H9 (cell line): Measurements from ENCODE around the gene RNGTT. TPM values are rescaled to one million over a fixed set of nuclear protein-coding genes. Genes with fewer than 3 reads are reported as not detected.

Source experiments
- DNase-seq: peaks from one replicate; pipeline ENCODE4 v3.0.0-alpha.2; 2017
- H2AFZ ChIP-seq: one replicate; pipeline ENCODE4 v1.6.1; 2013; ENCODE audit warnings: mild to moderate bottlenecking, low read length, control low read depth, moderate library complexity
- H2AK5ac ChIP-seq: 2 replicates; pipeline ENCODE4 v1.6.1; 2013; ENCODE audit warnings: low read length, control low read depth, mixed read lengths; ENCODE audit not compliant: insufficient read length
- H2BK120ac ChIP-seq: one replicate; pipeline ENCODE4 v1.6.1; 2013; ENCODE audit warnings: low read depth, mild to moderate bottlenecking, low read length, control low read depth, inconsistent platforms; ENCODE audit not compliant: poor library complexity, severe bottlenecking
- H2BK12ac ChIP-seq: 2 replicates; pipeline ENCODE4 v1.6.1; 2013; ENCODE audit warnings: low read length, control low read depth, mixed read lengths, low read depth; ENCODE audit not compliant: insufficient read length
- H2BK15ac ChIP-seq: 2 replicates; pipeline ENCODE4 v1.6.1; 2013; ENCODE audit warnings: low read depth, low read length, control low read depth
- H2BK20ac ChIP-seq: one replicate; pipeline ENCODE4 v1.6.1; 2013; ENCODE audit warnings: low read depth, mild to moderate bottlenecking, low read length, control low read depth, inconsistent platforms; ENCODE audit not compliant: poor library complexity, severe bottlenecking
- H2BK5ac ChIP-seq: 2 replicates; pipeline ENCODE4 v1.6.1; 2013; ENCODE audit warnings: low read length, control low read depth, mixed read lengths; ENCODE audit not compliant: insufficient read length
- H3K14ac ChIP-seq: 2 replicates; pipeline ENCODE4 v1.6.1; 2013; ENCODE audit warnings: low read length, control low read depth; ENCODE audit not compliant: insufficient read depth
- H3K18ac ChIP-seq: 2 replicates; pipeline ENCODE4 v1.6.1; 2013; ENCODE audit warnings: low read depth, mild to moderate bottlenecking, mixed read lengths, low read length, control low read depth; ENCODE audit not compliant: insufficient read length
- H3K23ac ChIP-seq: 2 replicates; pipeline ENCODE4 v1.6.1; 2013; ENCODE audit warnings: low read length, control low read depth, mixed read lengths, low read depth; ENCODE audit not compliant: insufficient read length
- H3K23me2 ChIP-seq: 2 replicates; pipeline ENCODE4 v1.6.1; 2013; ENCODE audit warnings: low read depth, mild to moderate bottlenecking, mixed read lengths, low read length, control low read depth; ENCODE audit not compliant: insufficient read length, poor library complexity, severe bottlenecking
- H3K27ac ChIP-seq: 2 replicates; pipeline ENCODE4 v1.5.1; 2013; ENCODE audit warnings: low read length, control low read depth, mixed read lengths, low read depth; ENCODE audit not compliant: insufficient read length
- H3K27me3 ChIP-seq: 2 replicates; pipeline ENCODE4 v1.6.1; 2013; ENCODE audit warnings: low read length, control low read depth, inconsistent platforms; ENCODE audit not compliant: insufficient read depth
- H3K4ac ChIP-seq: 2 replicates; pipeline ENCODE4 v1.6.1; 2013; ENCODE audit warnings: low read depth, mild to moderate bottlenecking, control low read depth, inconsistent platforms, low read length, moderate library complexity
- H3K4me1 ChIP-seq: 2 replicates; pipeline ENCODE4 v1.6.1; 2013; ENCODE audit warnings: low read length, control low read depth, inconsistent platforms; ENCODE audit not compliant: insufficient read depth
- H3K4me2 ChIP-seq: 2 replicates; pipeline ENCODE4 v1.6.1; 2013; ENCODE audit warnings: low read length, control low read depth, mixed read lengths; ENCODE audit not compliant: insufficient read length, insufficient read depth
- H3K56ac ChIP-seq: 2 replicates; pipeline ENCODE4 v1.6.1; 2013; ENCODE audit warnings: low read depth, mild to moderate bottlenecking, mixed read lengths, low read length, control low read depth; ENCODE audit not compliant: insufficient read length
- H3K79me1 ChIP-seq: 2 replicates; pipeline ENCODE4 v1.6.1; 2013; ENCODE audit warnings: low read depth, mild to moderate bottlenecking, moderate library complexity, low read length, control low read depth, inconsistent platforms; ENCODE audit not compliant: insufficient read depth, poor library complexity, severe bottlenecking
- H3K79me2 ChIP-seq: 2 replicates; pipeline ENCODE4 v1.6.1; 2013; ENCODE audit warnings: low read length, control low read depth, inconsistent platforms; ENCODE audit not compliant: insufficient read depth
- H3K9ac ChIP-seq: 2 replicates; pipeline ENCODE4 v1.6.1; 2013; ENCODE audit warnings: low read length, control low read depth, mixed read lengths; ENCODE audit not compliant: insufficient read length; ENCODE audit errors: extremely low read depth
- H3K9me3 ChIP-seq: one replicate; pipeline ENCODE4 v1.6.1; 2013; ENCODE audit warnings: low read depth, low read length, inconsistent platforms; ENCODE audit not compliant: control insufficient read depth
- H3T11ph ChIP-seq: one replicate; pipeline ENCODE4 v1.6.1; 2013; ENCODE audit warnings: mild to moderate bottlenecking, low read length, control low read depth, inconsistent platforms
- H4K20me1 ChIP-seq: one replicate; pipeline ENCODE4 v1.6.1; 2013; ENCODE audit not compliant: control insufficient read depth, insufficient read length, insufficient read depth
- H4K5ac ChIP-seq: 2 replicates; pipeline ENCODE4 v1.6.1; 2013; ENCODE audit warnings: low read depth, mild to moderate bottlenecking, mixed read lengths, low read length, control low read depth; ENCODE audit not compliant: insufficient read length
- H4K8ac ChIP-seq: replicated peaks from 2 replicates; pipeline ENCODE4 v1.6.1; 2013; ENCODE audit warnings: low read length, control low read depth, mixed read lengths, low read depth; ENCODE audit not compliant: insufficient read length
- H4K91ac ChIP-seq: 2 replicates; pipeline ENCODE4 v1.6.1; 2013; ENCODE audit warnings: low read depth, mild to moderate bottlenecking, moderate library complexity, mixed read lengths, low read length, control low read depth; ENCODE audit not compliant: insufficient read length
- H3K27ac Mint-ChIP-seq, 3 experiments: 2 replicates in 2 of 3; 3 replicates in 1 of 3; pipeline ENCODE4 v1.8.0; 2020 to 2021; ENCODE audit warnings: mixed read lengths in 3 of 3, mild to moderate bottlenecking in 1 of 3, moderate library complexity in 1 of 3
- H3K27me3 Mint-ChIP-seq: 2 replicates; pipeline ENCODE4 v1.8.0; 2021; ENCODE audit warnings: low read depth, mild to moderate bottlenecking, moderate library complexity, mixed read lengths
- H3K36me3 Mint-ChIP-seq, 3 experiments: 2 replicates in 2 of 3; 3 replicates in 1 of 3; pipeline ENCODE4 v1.8.0; 2020 to 2021; ENCODE audit warnings: low read depth in 3 of 3, mixed read lengths in 3 of 3; ENCODE audit not compliant: insufficient read depth in 1 of 3
- H3K4me1 Mint-ChIP-seq, 2 experiments: 2 replicates each; pipeline ENCODE4 v1.8.0; 2020; ENCODE audit warnings: mixed read lengths in 2 of 2
- H3K4me3 Mint-ChIP-seq, 2 experiments: 2 replicates in 1 of 2; 3 replicates in 1 of 2; pipeline ENCODE4 v1.8.0; 2020 to 2021; ENCODE audit warnings: mild to moderate bottlenecking in 2 of 2, mixed read lengths in 2 of 2, moderate library complexity in 1 of 2
- H3K9me3 Mint-ChIP-seq, 2 experiments: 2 replicates in 1 of 2; 3 replicates in 1 of 2; pipeline ENCODE4 v1.8.0; 2020; ENCODE audit warnings: mild to moderate bottlenecking in 2 of 2, mixed read lengths in 2 of 2, moderate library complexity in 1 of 2
- WGBS: extraction: QIAGEN DNeasy Blood & Tissue Kit; methylation state at CpG from one replicate; pipeline ENCODE4 v1.1.7; 2013; ENCODE audit warnings: missing lambda C conversion rate, low lambda C conversion rate, mixed read lengths; ENCODE audit not compliant: insufficient read length; ENCODE audit errors: extremely low coverage; 5-methylcytosine and 5-hydroxymethylcytosine counted together
- total RNA-seq: library from RNA; stranded (reverse); gene quantifications from 2 replicates; pipeline ENCODE4 v1.2.1, GENCODE V29; 2021
- TF ChIP-seq, protein P1 (sequence below): fragments of 200-600 bp; sonication (generic); conservative IDR thresholded peaks from 3 replicates; pipeline ENCODE4 v1.8.0; 2021; ENCODE audit warnings: antibody characterized with exemption, mild to moderate bottlenecking

The RNGTT gene
- total RNA-seq, 1 experiment from 2014 or later: 20.5 TPM

DNA sequence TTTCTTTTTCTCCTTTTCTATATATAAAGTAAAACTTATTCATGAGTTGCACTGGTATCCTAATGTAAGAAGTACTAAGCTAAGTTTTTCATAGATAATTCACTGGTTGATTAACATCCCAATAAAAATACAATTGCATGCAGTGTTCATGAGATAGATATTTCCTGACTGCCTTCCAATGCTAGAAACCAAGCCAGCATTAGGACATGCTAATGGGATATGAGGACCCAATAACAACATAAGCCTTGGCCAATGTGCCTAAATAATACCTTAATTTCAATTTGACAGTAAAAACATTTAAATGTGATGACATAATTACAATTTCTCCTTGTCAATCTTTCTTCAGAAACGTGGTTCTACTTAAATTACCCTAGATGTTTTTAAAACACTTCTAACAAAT is 152.7 kb downstream of the RNGTT start:
- Histone ChIP-seq H3K79me1 (no peaks in the 10 kb centered on the region), H2BK120ac (no peak overlapping the region), H3K14ac (no peak overlapping the region), H3K18ac (no peak overlapping the region), H3K23ac (no peak overlapping the region), H3T11ph (no peak overlapping the region), H2BK5ac (no peak overlapping the region), H3K9ac (no peak overlapping the region), H4K8ac (no peak overlapping the region), H4K91ac (no peak overlapping the region), H2AK5ac (no peak overlapping the region), H2BK20ac (no peak overlapping the region), H2AFZ (no peak overlapping the region), H3K4ac (no peak overlapping the region), H3K56ac (no peak overlapping the region), H3K27ac (no peak overlapping the region), H3K27me3 (no peaks in the 10 kb centered on the region), H3K9me3 (no peaks in the 10 kb centered on the region), H4K20me1 (no peaks in the 10 kb centered on the region), H3K23me2 (no peaks in the 10 kb centered on the region), H3K4me1 (no peaks in the 10 kb centered on the region), H2BK15ac (no peak overlapping the region), H3K79me2 (no peaks in the 10 kb centered on the region), H2BK12ac (no peak overlapping the region), H4K5ac (no peak overlapping the region), H3K4me2 (no peak overlapping the region)
- Mint-ChIP-seq H3K9me3 (peaks cover 13% of the 10 kb centered on the region in 2 experiments), H3K4me1 (0 out of 4 replicates have a peak, but pooled peaks cover 2 to 4% of the 10 kb centered on the region in 2 experiments), H3K4me3 (no peak overlapping the region), H3K27ac (no peak overlapping the region), H3K36me3 (peaks cover 14 to 19% (median 18%) of the 10 kb centered on the region in 3 experiments), H3K27me3 (no peaks in the 10 kb centered on the region)
- no peak for DNase-seq
- no CpG with 5 or more reads among the region's 1 CpG for WGBS
- TF ChIP-seq, protein P1, sequence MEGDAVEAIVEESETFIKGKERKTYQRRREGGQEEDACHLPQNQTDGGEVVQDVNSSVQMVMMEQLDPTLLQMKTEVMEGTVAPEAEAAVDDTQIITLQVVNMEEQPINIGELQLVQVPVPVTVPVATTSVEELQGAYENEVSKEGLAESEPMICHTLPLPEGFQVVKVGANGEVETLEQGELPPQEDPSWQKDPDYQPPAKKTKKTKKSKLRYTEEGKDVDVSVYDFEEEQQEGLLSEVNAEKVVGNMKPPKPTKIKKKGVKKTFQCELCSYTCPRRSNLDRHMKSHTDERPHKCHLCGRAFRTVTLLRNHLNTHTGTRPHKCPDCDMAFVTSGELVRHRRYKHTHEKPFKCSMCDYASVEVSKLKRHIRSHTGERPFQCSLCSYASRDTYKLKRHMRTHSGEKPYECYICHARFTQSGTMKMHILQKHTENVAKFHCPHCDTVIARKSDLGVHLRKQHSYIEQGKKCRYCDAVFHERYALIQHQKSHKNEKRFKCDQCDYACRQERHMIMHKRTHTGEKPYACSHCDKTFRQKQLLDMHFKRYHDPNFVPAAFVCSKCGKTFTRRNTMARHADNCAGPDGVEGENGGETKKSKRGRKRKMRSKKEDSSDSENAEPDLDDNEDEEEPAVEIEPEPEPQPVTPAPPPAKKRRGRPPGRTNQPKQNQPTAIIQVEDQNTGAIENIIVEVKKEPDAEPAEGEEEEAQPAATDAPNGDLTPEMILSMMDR: no peak
